Transverse colon (tissue), 4 donors: ENCODE data around the gene MFAP4. TPM values are rescaled to one million over a fixed set of nuclear protein-coding genes. Genes with fewer than 3 reads are reported as not detected.

Experiments
- DNase-seq: peaks from one replicate; pipeline ENCODE4 v3.0.0-alpha.2; 2019
- H3K27ac ChIP-seq, 4 donors: fragments of 200-600 bp; sonication (generic); 2 replicates each; pipeline ENCODE4 v1.5.1; 2016 to 2018; ENCODE audit warnings: inconsistent platforms in 4 of 4
- H3K27me3 ChIP-seq: fragments of 200-600 bp; sonication (generic); 2 replicates; pipeline ENCODE4 v1.5.1; 2017; ENCODE audit warnings: inconsistent platforms
- H3K36me3 ChIP-seq, 4 donors: fragments of 200-600 bp; sonication (generic); 2 replicates each; pipeline ENCODE4 v1.5.1; 2017 to 2019; ENCODE audit warnings: inconsistent platforms in 4 of 4
- H3K4me1 ChIP-seq, 4 donors: fragments of 200-600 bp; sonication (generic); 2 replicates each; pipeline ENCODE4 v1.5.1; 2017 to 2020; ENCODE audit warnings: inconsistent platforms in 4 of 4
- H3K4me3 ChIP-seq, 4 donors: fragments of 200-600 bp; sonication (generic); 1 replicate in 1 of 4; 2 replicates in 3 of 4; pipeline versions ENCODE4 v1.5.1 to v1.6.1; 2017 to 2019; ENCODE audit warnings: inconsistent platforms in 4 of 4
- H3K9me3 ChIP-seq, 2 donors: fragments of 200-600 bp; sonication (generic); 2 replicates each; pipeline ENCODE4 v1.5.1; 2017 to 2019; ENCODE audit warnings: inconsistent platforms in 2 of 2
- EP300 ChIP-seq: sonication (generic); formaldehyde crosslinking; IDR thresholded peaks from one replicate; pipeline ENCODE4 v1.6.1; 2017; ENCODE audit warnings: antibody characterized with exemption, low read depth
- POLR2A ChIP-seq: fragments of 450-650 bp; IDR thresholded peaks from one replicate; pipeline ENCODE4 v1.6.1; 2016; ENCODE audit warnings: antibody characterized with exemption, mild to moderate bottlenecking, moderate library complexity
- POLR2AphosphoS5 ChIP-seq, 3 donors: sonication (generic); formaldehyde crosslinking; IDR thresholded peaks; one replicate each; pipeline ENCODE4 v1.6.1; 2016; ENCODE audit warnings: antibody characterized with exemption in 3 of 3
- WGBS, 2 donors: methylation state at CpG; one replicate each; pipeline ENCODE4 v1.1.5; 2018; ENCODE audit warnings: low coverage in 1 of 2; 5-methylcytosine and 5-hydroxymethylcytosine counted together
- in situ Hi-C, 4 donors: fragments of 200-750 bp; cut with MboI; loops; one replicate each; pipeline versions ENCODE4 v1.15.0 to v1.15.1; 2017; ENCODE audit warnings: low sequenced_read_pairs in 3 of 4, low pct_ligation_motif_present in 1 of 4, low pct_unique_long_range_greater_than_20kb in 1 of 4
- intact Hi-C: fragments of 100-400 bp; cut with DNase I; formaldehyde crosslinking; loops from one replicate; pipeline ENCODE4 v1.15.1; 2023; ENCODE audit warnings: low total_unique reads
- total RNA-seq, 4 donors: library from RNA; depleted of rRNA; stranded (reverse); fragments of >200 nt; gene quantifications; one replicate each; pipeline ENCODE4 v1.1.0, GENCODE V29; 2016
- TF ChIP-seq, protein P1 (sequence below), 5 experiments: fragments of 200-600 bp in 3 of 5; fragments of 450-650 bp in 2 of 5; sonication (generic) in 3 of 5; IDR thresholded peaks; 1 replicate in 2 of 5; 2 replicates in 3 of 5; pipeline ENCODE4 v1.5.1; 2016 to 2017; ENCODE audit warnings: antibody characterized with exemption in 5 of 5, inconsistent platforms in 3 of 5, mild to moderate bottlenecking in 2 of 5, moderate library complexity in 1 of 5

Gene MFAP4
- total RNA-seq, 4 donors from 2014 or later = 39.7 to 67.3 (median 51.5) TPM

DNA sequence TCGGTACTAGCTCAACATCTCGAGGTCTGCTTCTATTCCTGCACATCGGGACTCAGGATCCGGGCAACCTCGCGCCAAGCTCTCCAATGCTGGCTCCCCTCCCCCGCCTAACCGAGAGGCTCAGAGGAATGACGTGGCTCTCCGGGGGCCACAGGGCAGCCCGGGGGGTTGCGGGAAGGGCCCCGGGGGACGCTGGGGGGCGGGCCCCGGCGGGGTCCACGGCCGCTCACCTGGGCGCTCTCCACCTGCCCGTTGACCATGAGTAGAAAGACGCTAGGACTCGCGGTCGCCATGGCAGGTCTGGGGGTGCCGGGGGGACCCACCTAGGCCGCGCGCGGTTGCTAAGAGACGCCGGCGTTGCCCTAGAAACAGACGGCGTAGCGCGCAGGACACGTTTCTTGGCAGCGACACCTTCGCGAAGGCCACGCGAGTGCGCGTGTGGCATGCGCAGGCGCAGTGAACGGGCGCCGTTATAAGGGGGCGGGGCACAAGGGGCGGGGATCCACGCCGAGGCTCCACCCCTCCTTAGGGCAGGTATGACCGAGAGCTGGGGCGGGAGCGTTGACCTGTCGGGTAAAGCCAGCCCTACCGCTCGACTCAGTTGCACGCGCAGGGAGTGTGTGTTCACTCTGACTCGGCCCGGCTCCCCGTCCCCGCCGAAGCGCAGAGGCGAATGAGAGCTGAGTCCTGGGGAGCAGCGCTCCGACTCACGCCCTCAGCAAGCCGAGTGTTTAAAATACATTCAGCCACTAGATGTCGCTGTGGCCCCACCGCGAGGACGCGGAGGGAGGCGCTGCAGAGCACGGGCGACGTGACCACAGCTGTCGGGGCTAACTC lies 24.5 kb downstream of the MFAP4 start, which contains the start of gene B9D1:
Gene B9D1, minus strand, starts transcription at position 447 of the 837 bp plus-strand sequence. Its CDS starts 154 bp downstream, at position 293.
- Histone ChIP-seq H3K27ac (peak within 1 kb of the TSS; percentile 71 to 88 (median 85)), H3K36me3 (no peaks in the 10 kb centered on the region), H3K27me3 (no peaks in the 10 kb centered on the region), H3K9me3 (no peaks in the 10 kb centered on the region), H3K4me1 (peaks cover 8 to 14% (median 12%) of the 10 kb centered on the region in 4 donors), H3K4me3 (peak within 1 kb of the TSS; percentile 61 to 78 (median 69))
- peak; percentile 96 for DNase-seq
- intact Hi-C loops = loop anchor here (1.0 to 10.0 kb wide), 3 partner anchors 85 to 402 kb away; no protein-coding TSS in a partner anchor
- WGBS, 2 donors = 1% methylated on average over 49 of the region's 83 CpGs; no CpG with 5 or more reads in 1 of the 2 donors
- TF ChIP-seq, protein P1, sequence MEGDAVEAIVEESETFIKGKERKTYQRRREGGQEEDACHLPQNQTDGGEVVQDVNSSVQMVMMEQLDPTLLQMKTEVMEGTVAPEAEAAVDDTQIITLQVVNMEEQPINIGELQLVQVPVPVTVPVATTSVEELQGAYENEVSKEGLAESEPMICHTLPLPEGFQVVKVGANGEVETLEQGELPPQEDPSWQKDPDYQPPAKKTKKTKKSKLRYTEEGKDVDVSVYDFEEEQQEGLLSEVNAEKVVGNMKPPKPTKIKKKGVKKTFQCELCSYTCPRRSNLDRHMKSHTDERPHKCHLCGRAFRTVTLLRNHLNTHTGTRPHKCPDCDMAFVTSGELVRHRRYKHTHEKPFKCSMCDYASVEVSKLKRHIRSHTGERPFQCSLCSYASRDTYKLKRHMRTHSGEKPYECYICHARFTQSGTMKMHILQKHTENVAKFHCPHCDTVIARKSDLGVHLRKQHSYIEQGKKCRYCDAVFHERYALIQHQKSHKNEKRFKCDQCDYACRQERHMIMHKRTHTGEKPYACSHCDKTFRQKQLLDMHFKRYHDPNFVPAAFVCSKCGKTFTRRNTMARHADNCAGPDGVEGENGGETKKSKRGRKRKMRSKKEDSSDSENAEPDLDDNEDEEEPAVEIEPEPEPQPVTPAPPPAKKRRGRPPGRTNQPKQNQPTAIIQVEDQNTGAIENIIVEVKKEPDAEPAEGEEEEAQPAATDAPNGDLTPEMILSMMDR (IDR thresholded peaks at IDR 0.05) = peak; percentile 95 to 100 (median 98)
- TF ChIP-seq EP300 (no peak), POLR2AphosphoS5 (IDR thresholded peaks at IDR 0.05) (peak in 2 of 3 donors; percentile 20 to 54)
- in situ Hi-C loops = loop anchor here (5.0 to 25.0 kb wide), 5 partner anchors 82 to 402 kb away; partner anchors contain the start of gene ALDH3A2 (in 1 of the 4)

DNA sequence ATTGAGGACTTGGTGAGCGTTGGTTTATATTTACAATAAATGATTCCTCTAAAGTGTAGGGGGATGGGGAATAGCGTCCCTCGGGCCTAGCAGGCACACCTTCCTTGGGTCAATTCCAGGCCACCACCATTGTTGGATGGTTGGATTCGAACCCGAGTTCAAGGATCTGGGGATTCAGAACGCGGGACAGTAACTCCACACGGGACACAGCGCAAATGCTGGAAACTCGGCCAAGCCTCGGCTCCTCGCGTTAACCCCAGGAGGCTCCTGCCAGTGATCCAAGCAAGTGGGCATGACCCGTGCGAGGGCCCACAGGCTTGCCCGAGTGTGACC lies 25.1 kb downstream of the MFAP4 start:
- 12 to 21% methylated on average over 4 to 16 of the region's 16 CpGs for WGBS, 2 donors
- intact Hi-C loops = loop anchor here (1.0 to 10.0 kb wide), 3 partner anchors 85 to 403 kb away; no protein-coding TSS in a partner anchor

DNA sequence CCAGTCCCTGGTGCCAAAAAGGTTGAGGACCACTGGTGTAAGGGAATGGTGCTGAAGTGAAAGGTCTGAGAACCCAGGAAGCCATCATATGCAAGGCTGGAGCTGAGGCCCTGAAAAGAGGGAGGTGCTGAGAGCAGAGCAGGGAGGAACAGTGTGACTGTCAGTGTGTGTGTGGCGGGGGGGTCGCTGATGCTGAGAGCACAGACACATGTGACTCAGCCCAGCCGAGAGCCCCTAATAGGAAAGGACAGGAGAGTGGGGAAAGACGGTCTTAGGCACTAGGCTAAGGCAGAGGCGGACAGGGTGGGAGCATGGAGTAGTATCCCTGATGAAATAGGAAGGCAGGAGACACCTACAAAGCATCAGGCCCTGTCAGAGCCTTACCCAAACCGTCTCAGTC lies 25.7 kb downstream of the MFAP4 start:
- H3K9me3 ChIP-seq = no peaks in the 10 kb centered on the region
- TF ChIP-seq POLR2AphosphoS5 (IDR thresholded peaks at IDR 0.05) (no peak), POLR2A (no peak), EP300 (no peak)
- TF ChIP-seq, protein P1 (IDR thresholded peaks at IDR 0.05) = no peak
- 79 to 80% methylated on average over 6 of the region's 6 CpGs for WGBS, 2 donors
- intact Hi-C loops = loop anchor here (10.0 kb wide), 2 partner anchors 143 to 403 kb away; no protein-coding TSS in a partner anchor
- H3K36me3 ChIP-seq = no peaks in the 10 kb centered on the region
- no peak overlapping the region for H3K4me3 ChIP-seq
- H3K27ac ChIP-seq = peak overlapping the region in 3 of 4 donors; percentile 71 to 88 (median 85)
- H3K27me3 ChIP-seq = no peaks in the 10 kb centered on the region
- in situ Hi-C loops = loop anchor here (5.0 to 25.0 kb wide), 5 partner anchors 83 to 403 kb away; partner anchors contain the start of gene ALDH3A2 (in 1 of the 4)
- peak; percentile 10 for DNase-seq
- H3K4me1 ChIP-seq = peaks cover 8 to 14% (median 12%) of the 10 kb centered on the region in 4 donors

More for the DNA sequence above, 25.1 kb downstream of the MFAP4 start:
- H3K27ac ChIP-seq = peak overlapping the region; percentile 71 to 88 (median 85)
- no peaks in the 10 kb centered on the region for H3K9me3 ChIP-seq
- H3K36me3 ChIP-seq = no peaks in the 10 kb centered on the region
- TF ChIP-seq EP300 (no peak), POLR2AphosphoS5 (IDR thresholded peaks at IDR 0.05) (no peak), POLR2A (no peak)
- TF ChIP-seq, protein P1 (IDR thresholded peaks at IDR 0.05) = no peak
- DNase-seq = no peak
- peaks cover 8 to 14% (median 12%) of the 10 kb centered on the region in 4 donors for H3K4me1 ChIP-seq
- peak overlapping the region; percentile 61 to 78 (median 69) for H3K4me3 ChIP-seq
- no peaks in the 10 kb centered on the region for H3K27me3 ChIP-seq
- in situ Hi-C loops = loop anchor here (5.0 to 25.0 kb wide), 5 partner anchors 83 to 403 kb away; partner anchors contain the start of gene ALDH3A2 (in 1 of the 4)

DNA sequence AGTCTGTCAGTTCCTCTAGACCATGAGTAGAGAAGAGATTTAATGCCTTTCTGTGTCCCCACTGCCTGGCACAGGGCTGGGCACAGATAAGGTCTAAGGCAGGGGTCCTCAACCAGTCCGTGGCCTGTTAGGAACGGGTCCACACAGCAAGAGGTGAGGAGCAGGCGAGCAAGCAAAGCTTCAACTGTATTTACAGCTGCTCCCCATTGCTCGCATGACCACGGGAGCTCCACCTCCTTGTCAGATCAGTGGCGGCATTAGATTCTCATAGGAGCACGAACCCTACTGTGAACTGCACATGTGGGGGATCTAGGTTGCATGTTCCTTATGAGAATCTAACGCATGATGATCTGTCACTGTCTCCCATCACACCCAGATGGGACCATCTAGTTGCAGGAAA lies 26.2 kb downstream of the MFAP4 start:
- in situ Hi-C loops = loop anchor here (5.0 to 25.0 kb wide), 5 partner anchors 84 to 404 kb away; partner anchors contain the start of gene ALDH3A2 (in 1 of the 4)

More for the DNA sequence above, 26.2 kb downstream of the MFAP4 start:
- Histone ChIP-seq H3K27me3 (no peaks in the 10 kb centered on the region), H3K4me1 (peaks cover 8 to 14% (median 12%) of the 10 kb centered on the region in 4 donors), H3K27ac (no peak overlapping the region), H3K4me3 (no peak overlapping the region), H3K9me3 (no peaks in the 10 kb centered on the region), H3K36me3 (no peaks in the 10 kb centered on the region)
- TF ChIP-seq POLR2A = no peak
- TF ChIP-seq, protein P1 (IDR thresholded peaks at IDR 0.05) = no peak
- no peak for TF ChIP-seq EP300
- TF ChIP-seq POLR2AphosphoS5 (IDR thresholded peaks at IDR 0.05) = no peak
- no peak for DNase-seq
- WGBS, 2 donors = 85% methylated on average over 8 of the region's 8 CpGs; no CpG with 5 or more reads in 1 of the 2 donors
- intact Hi-C loops = loop anchor here (10.0 kb wide), 2 partner anchors 144 to 404 kb away; no protein-coding TSS in a partner anchor
